Activated T-helper 17 cell treated with anti-CD3 and anti-CD28 coated beads, Interleukin-2, amount 50 U/mL, for 72 hours (primary cell): Measurements from ENCODE around the gene ZNF777. TPM values are rescaled to one million over a fixed set of nuclear protein-coding genes. Genes with fewer than 3 reads are reported as not detected.
"Not testable (repeated sequence)": the region's sequence is repeated elsewhere in the genome, so short reads cannot be mapped to it uniquely, and the experiment has no call there.

Experiments used
- ATAC-seq: fragments of 150-1000 bp; cut with Tn5 transposase; replicated peaks from 2 replicates; pipeline ENCODE4 v1.10.0; 2021; ENCODE audit warnings: mild to moderate bottlenecking, moderate library complexity
- H3K27ac Mint-ChIP-seq: one replicate; pipeline ENCODE4 v1.8.0; 2022; ENCODE audit warnings: mixed read lengths
- H3K27me3 Mint-ChIP-seq: one replicate; pipeline ENCODE4 v1.8.0; 2022; ENCODE audit warnings: mixed read lengths
- H3K36me3 Mint-ChIP-seq: one replicate; pipeline ENCODE4 v1.8.0; 2022; ENCODE audit warnings: low read depth, mild to moderate bottlenecking, mixed read lengths
- H3K4me1 Mint-ChIP-seq: one replicate; pipeline ENCODE4 v1.8.0; 2022; ENCODE audit warnings: mixed read lengths
- H3K4me3 Mint-ChIP-seq: one replicate; pipeline ENCODE4 v1.8.0; 2022; ENCODE audit warnings: mild to moderate bottlenecking, mixed read lengths
- H3K9me3 Mint-ChIP-seq: one replicate; pipeline ENCODE4 v1.8.0; 2022; ENCODE audit warnings: mixed read lengths
- total RNA-seq, 2 donors: library from RNA; stranded (reverse); gene quantifications; one replicate each; pipeline ENCODE4 v1.2.3, GENCODE V29; 2022

ZNF777 gene
- total RNA-seq, 2 donors from 2014 or later = 5.8 to 9.6 TPM

DNA sequence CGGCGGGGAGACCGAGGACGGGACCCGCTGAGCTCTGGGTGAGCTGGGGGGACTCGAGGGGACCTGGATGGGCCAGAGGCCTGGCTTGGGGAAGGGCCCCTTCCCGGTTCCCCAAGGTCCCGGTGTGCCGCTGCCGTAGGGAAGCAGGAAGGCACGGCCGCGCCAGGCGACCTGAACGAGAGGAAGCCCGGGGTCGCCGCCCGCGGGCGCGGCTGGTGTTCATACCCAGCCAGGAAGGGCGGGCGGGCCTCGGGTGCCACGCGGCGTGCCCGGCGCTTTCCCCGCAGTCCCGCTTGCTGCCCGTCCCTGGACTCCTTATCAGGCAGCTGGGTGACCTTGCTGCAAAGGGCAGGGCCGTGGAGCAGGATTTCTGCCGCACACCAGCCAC is 38.0 kb downstream of the ZNF777 start:
- peak; percentile 18 for ATAC-seq

GRCh38 chr7:149422162-149422913 is 38.5 kb downstream of the ZNF777 start:
- peak; percentile 98 for ATAC-seq
- no peaks in the 10 kb centered on the region for H3K9me3 Mint-ChIP-seq
- peak overlapping the region; percentile 69 for H3K4me3 Mint-ChIP-seq
- no peaks in the 10 kb centered on the region for H3K27me3 Mint-ChIP-seq
- H3K4me1 Mint-ChIP-seq = no peaks in the 10 kb centered on the region
- peak overlapping the region; percentile 33 for H3K27ac Mint-ChIP-seq
- H3K36me3 Mint-ChIP-seq = no peaks in the 10 kb centered on the region

More for the DNA sequence above, 38.0 kb downstream of the ZNF777 start:
- Mint-ChIP-seq H3K27me3 (no peaks in the 10 kb centered on the region), H3K4me3 (peak overlapping the region; percentile 69), H3K36me3 (no peaks in the 10 kb centered on the region), H3K27ac (no peak overlapping the region), H3K9me3 (no peaks in the 10 kb centered on the region), H3K4me1 (no peaks in the 10 kb centered on the region)

GRCh38 chr7:149420006-149420405 is 40.9 kb downstream of the ZNF777 start:
- Mint-ChIP-seq H3K27me3 (peaks cover 5% of the 10 kb centered on the region), H3K36me3 (no peaks in the 10 kb centered on the region), H3K9me3 (no peaks in the 10 kb centered on the region), H3K4me3 (no peak overlapping the region), H3K27ac (peak overlapping the region; percentile 17), H3K4me1 (peaks cover 5% of the 10 kb centered on the region)
- no peak for ATAC-seq

DNA sequence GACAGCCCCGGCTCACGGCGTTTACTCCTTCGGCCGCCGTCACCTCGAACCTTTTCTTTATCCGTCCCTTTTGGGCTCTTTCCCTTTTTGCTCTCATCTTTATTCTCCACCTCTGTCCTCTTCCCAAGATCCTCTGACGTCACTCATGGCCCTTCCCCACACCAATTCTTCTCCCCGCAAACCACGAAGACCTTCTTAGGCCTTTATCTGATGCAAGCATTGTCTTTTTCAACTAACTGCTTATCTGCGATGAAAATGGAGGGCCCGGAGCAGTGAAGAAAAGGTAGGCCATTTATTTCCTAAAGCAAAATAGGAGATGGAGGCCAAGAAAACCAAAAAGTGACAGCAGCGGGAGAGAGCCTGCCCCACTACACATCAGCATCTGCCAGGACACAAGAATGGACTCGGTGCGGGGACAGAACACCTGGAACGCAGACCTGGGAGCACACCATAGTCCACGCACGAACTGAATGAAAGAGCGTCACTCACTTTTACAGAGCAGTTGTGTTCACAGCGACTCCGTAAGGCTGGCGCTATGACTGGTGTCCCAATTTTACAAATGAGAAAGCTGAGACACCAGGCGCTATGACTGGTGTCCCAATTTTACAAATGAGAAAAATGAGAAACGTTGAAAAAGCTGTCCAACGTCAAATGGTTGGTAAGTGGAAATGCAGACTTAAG is 45.3 kb downstream of the ZNF777 start:
- peaks cover 21% of the 10 kb centered on the region for H3K27me3 Mint-ChIP-seq
- no peak for ATAC-seq
- peak overlapping the region; percentile 61 for H3K4me3 Mint-ChIP-seq
- H3K9me3 Mint-ChIP-seq = no peaks in the 10 kb centered on the region
- H3K36me3 Mint-ChIP-seq = no peaks in the 10 kb centered on the region
- peak overlapping the region; percentile 37 for H3K27ac Mint-ChIP-seq
- peaks cover 5% of the 10 kb centered on the region for H3K4me1 Mint-ChIP-seq

DNA sequence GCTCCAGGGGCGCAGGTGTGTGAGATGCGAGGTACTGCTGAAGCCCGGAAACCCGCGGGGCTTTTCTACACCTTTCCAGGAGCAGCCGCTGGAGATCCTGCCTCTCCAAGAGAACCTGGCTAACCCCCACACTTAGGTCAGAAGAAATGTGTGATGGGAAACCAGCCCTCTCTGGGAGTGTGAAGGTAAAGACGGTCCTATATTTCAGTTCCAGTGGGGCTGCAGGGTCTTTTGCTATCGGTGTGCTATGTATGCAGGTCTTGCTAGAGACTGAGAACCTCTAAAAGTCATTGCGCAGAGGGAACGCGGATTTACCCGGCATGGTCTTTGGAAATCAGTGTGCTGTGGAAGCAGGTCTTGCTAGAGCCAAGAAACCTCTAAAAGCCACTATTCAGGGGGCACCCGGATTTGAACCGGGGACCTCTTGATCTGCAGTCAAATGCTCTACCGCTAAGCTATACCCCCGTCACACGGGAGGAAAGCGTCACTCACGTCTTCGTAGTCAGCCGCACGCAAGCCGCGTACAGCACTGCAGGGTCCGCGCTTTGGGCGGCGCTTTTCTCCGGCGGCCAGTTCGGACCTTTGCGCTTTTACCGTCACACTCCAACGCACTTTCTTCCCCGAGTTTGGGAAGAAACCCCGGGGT is 46.0 kb downstream of the ZNF777 start:
- Mint-ChIP-seq H3K4me3 (peak overlapping the region; percentile 61), H3K27ac (peak overlapping the region; percentile 37), H3K9me3 (no peaks in the 10 kb centered on the region), H3K4me1 (peaks cover 5% of the 10 kb centered on the region), H3K36me3 (no peaks in the 10 kb centered on the region), H3K27me3 (peaks cover 21% of the 10 kb centered on the region)
- ATAC-seq = peak; percentile 82

DNA sequence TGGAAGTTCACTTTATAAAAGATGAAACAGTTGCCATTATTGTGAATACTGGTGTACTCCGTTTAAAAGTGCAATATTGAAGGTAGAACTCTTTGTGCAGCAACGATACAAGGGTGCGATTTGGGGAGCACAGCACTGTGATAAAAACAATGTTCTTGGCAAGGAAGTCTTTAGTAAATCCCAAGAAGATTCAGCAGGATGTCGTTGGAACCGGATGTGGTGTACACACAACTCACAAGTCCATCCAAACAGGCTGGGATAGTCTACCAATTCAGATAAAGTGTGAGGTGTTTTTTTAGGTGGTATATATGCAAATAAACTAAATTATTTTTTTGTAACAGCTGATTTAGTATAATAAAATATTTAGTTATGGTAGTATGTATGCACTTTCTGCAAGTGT is 46.7 kb downstream of the ZNF777 start:
- H3K4me1 Mint-ChIP-seq = peaks cover 5% of the 10 kb centered on the region
- no peak overlapping the region for H3K27ac Mint-ChIP-seq
- H3K27me3 Mint-ChIP-seq = peaks cover 21% of the 10 kb centered on the region
- H3K36me3 Mint-ChIP-seq = no peaks in the 10 kb centered on the region
- no peak for ATAC-seq
- peak overlapping the region; percentile 61 for H3K4me3 Mint-ChIP-seq
- H3K9me3 Mint-ChIP-seq = no peaks in the 10 kb centered on the region

DNA sequence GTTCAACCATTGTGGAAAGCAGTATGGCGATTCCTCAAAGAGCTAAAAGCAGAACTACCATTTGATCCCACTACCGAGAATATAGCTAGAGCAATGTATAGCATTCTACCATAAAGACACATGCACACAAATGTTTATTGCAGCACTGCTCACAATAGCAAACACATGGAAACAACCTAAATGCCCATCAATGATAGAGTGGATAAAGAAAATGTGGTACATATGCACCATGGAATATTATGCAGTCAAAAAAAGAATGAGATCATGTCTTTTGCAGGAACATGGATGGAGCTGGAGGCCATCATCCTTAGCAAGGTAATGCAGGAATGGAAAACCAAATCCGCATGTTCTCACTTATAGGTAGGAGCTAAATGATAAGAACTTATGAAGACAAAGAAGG is 47.8 kb downstream of the ZNF777 start:
- H3K36me3 Mint-ChIP-seq, H3K4me1 Mint-ChIP-seq, H3K27ac Mint-ChIP-seq, H3K9me3 Mint-ChIP-seq, H3K4me3 Mint-ChIP-seq, ATAC-seq: not testable (repeated sequence)
- peaks cover 21% of the 10 kb centered on the region for H3K27me3 Mint-ChIP-seq

DNA sequence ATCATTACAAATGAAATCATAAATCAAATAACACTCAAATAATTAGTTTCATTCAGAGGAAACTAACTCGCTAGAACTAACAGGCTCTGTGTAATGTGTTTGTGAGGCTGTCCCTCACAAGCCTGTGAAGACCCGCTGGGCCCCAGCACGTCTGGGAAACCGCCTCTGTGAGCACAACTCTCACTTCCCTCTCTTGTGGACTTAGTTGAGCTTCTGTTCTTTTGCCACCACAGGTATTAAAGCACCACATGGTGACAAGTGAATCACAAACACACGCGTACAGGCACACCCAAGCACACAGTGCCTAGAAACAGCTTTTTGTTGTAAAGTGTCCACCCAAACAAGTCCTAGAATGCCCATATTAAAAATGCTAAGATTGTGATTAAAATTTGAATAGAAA is 51.0 kb downstream of the ZNF777 start:
- peaks cover 16% of the 10 kb centered on the region for H3K27me3 Mint-ChIP-seq
- H3K36me3 Mint-ChIP-seq = no peaks in the 10 kb centered on the region
- H3K27ac Mint-ChIP-seq = no peak overlapping the region
- H3K9me3 Mint-ChIP-seq = no peaks in the 10 kb centered on the region
- ATAC-seq = no peak
- no peaks in the 10 kb centered on the region for H3K4me1 Mint-ChIP-seq
- no peak overlapping the region for H3K4me3 Mint-ChIP-seq

GRCh38 chr7:149404825-149405224 is 56.0 kb downstream of the ZNF777 start:
- Mint-ChIP-seq H3K27ac (no peak overlapping the region), H3K4me3 (no peak overlapping the region), H3K36me3 (no peaks in the 10 kb centered on the region), H3K4me1 (no peaks in the 10 kb centered on the region), H3K27me3 (peaks cover 3% of the 10 kb centered on the region), H3K9me3 (no peaks in the 10 kb centered on the region)
- peak; percentile 12 for ATAC-seq

GRCh38 chr7:149404396-149404795 is 56.5 kb downstream of the ZNF777 start:
- Mint-ChIP-seq H3K36me3 (no peaks in the 10 kb centered on the region), H3K27ac (no peak overlapping the region), H3K4me3 (no peak overlapping the region), H3K27me3 (peaks cover 3% of the 10 kb centered on the region), H3K4me1 (no peaks in the 10 kb centered on the region), H3K9me3 (no peaks in the 10 kb centered on the region)
- no peak for ATAC-seq

DNA sequence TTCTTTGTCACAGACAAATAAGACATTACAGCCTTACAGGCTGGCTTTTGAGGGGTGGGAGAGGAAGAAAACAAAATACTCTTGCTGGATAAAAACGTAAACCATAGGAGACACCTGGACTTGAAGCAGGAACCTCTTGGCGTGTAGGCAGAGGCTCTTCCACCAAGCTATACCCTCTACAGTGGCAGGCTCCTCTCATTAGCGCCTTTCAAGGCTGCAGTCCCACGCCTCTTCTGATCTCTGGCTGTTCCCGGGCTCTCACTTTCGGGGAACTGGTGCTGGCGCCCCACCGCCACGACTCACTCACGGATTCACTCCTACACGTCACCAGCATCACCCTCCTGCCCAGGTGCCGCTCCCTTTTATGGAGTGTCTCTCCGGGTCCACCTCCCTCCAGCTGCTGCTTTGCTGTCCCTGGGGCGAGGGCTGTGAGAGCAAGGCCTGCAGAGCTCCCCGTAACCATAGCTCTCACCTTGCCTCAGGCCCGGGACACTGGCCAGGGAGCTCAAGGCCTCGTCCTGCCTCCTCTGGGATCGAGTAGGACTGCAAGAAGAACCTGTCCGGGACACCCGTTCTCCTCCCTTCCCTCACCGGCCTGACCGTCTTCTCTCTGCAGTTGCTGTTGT is 62.6 kb downstream of the ZNF777 start:
- no peak for ATAC-seq
- Mint-ChIP-seq H3K9me3 (peaks cover 4% of the 10 kb centered on the region), H3K4me3 (no peak overlapping the region), H3K27ac (no peak overlapping the region), H3K36me3 (no peaks in the 10 kb centered on the region), H3K27me3 (peaks cover 31% of the 10 kb centered on the region), H3K4me1 (no peaks in the 10 kb centered on the region)

GRCh38 chr7:149397470-149398043 is 63.3 kb downstream of the ZNF777 start:
- Mint-ChIP-seq H3K4me1 (no peaks in the 10 kb centered on the region), H3K4me3 (no peak overlapping the region), H3K36me3 (no peaks in the 10 kb centered on the region), H3K27me3 (peaks cover 31% of the 10 kb centered on the region), H3K9me3 (peaks cover 4% of the 10 kb centered on the region), H3K27ac (no peak overlapping the region)
- no peak for ATAC-seq

DNA sequence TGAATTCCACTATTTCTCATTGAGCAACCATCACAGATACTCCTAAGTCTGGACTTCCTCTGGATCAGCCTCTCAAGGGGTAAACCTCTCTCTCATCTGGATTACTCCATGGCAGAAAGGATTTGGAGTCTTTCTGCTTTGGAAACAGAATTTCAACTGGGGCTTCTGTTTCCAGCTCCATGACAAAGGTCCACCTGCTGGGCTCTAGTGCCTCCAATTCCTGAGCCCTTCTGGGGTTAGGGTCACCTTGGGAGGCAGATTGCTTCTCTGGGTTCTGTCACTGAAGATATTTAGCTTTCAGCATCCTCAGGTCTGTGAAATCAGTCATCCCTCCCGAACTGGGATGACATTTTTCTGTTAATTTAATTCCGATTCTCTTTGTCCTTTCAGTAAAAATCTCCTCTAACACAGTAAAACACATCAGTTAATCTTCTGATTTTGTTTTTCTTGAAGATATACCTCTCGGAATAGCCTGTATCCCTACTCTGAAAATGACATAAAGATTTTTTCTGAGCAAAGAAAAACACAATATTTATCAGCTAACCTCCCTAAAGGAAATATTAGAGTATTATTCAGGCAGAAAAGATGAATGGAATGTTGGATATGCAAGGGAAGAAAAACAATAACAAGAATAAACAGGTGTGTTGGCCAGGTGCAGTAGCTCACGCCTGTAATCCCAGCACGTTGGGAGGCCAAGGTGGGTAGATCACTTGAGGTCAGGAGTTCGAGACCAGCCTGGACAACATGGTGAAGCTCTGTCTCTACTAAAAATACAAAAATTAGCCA is 72.1 kb downstream of the ZNF777 start:
- H3K4me3 Mint-ChIP-seq, ATAC-seq, H3K9me3 Mint-ChIP-seq, H3K36me3 Mint-ChIP-seq, H3K4me1 Mint-ChIP-seq, H3K27ac Mint-ChIP-seq: not testable (repeated sequence)
- peaks cover 29% of the 10 kb centered on the region for H3K27me3 Mint-ChIP-seq

- H3K4me1 Mint-ChIP-seq, H3K27ac Mint-ChIP-seq, ATAC-seq, H3K9me3 Mint-ChIP-seq, H3K4me3 Mint-ChIP-seq, H3K36me3 Mint-ChIP-seq: not testable (repeated sequence)
- H3K27me3 Mint-ChIP-seq = peaks cover 36% of the 10 kb centered on the region
Observed at GRCh38 chr7:149386514-149386913, 74.3 kb downstream of the ZNF777 start.
